Measurements from ENCODE around the gene ACER3.

ACER3 gene

GRCh38 chr11:76830639-76831327, 29.9 kb upstream of the ACER3 start:
- Mint-ChIP-seq H3K27ac (no peak overlapping the region), H3K4me3 (no peak overlapping the region), H3K9me3 (peaks cover 6% of the 10 kb centered on the region), H3K27me3 (peaks cover 31% of the 10 kb centered on the region), H3K4me1 (peaks cover 7% of the 10 kb centered on the region), H3K36me3 (peaks cover under 1% of the 10 kb centered on the region)
- CTCF ChIA-PET = interaction anchor here (0.8 kb wide), 1 partner anchor 88 kb away, joined by 3 read pairs; no protein-coding TSS in a partner anchor
- DNase-seq = no peak

DNA sequence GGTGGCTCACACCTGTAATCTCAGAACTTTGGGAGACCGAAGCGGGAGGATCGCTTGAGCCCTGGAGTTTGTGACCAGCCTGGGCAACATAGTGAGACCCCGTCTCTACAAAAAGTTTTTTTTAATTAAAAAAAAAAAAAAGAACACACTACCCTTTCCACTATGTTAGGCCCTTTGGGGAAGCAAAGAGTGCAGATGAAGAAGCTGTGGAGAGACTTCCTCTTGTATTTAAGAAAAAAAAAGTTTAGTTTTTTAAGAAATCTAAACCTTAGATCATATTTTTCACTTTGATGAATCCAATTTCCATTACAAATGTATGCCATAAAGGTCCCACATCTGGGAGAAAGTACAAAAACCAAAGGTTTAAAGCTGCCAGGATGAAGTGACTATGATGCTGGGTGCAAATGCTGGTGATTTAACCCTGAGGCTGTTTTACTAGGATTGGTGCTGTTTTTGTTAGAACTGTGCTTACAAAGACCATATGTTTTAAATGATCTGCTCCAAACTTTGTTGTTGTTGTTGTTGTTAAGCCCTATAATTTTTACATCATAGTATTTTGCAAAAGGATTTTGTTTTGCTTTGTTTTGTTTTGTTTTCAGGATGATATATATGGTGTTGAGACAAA, 28.9 kb upstream of the ACER3 start:
- no peaks in the 10 kb centered on the region for H3K36me3 Mint-ChIP-seq
- CTCF ChIA-PET = no interaction called here
- no peak overlapping the region for H3K27ac Mint-ChIP-seq
- no peak overlapping the region for H3K4me3 Mint-ChIP-seq
- DNase-seq = no peak
- no peaks in the 10 kb centered on the region for H3K4me1 Mint-ChIP-seq
- peaks cover 31% of the 10 kb centered on the region for H3K27me3 Mint-ChIP-seq
- no peaks in the 10 kb centered on the region for H3K9me3 Mint-ChIP-seq

DNA sequence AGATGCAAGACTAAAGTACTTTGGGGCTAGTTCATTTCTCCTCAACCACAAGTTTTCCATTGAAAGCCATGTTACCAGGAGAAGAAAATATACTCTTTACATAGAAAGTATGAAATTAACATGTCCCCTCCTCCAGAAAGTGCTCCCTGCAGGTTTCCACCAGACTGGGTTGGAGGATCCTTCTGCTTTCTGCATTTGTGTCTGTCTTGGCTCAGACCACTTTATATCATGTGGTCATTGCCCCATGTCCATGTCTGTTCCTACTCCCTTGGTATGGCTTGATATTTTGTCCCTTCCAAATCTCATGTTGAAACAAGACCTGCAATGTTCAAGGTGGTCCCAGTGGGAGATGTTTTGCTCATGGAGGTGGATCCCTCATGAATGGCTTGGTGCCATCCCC, 28.4 kb upstream of the ACER3 start:
- Mint-ChIP-seq H3K27ac (no peak overlapping the region), H3K36me3 (no peaks in the 10 kb centered on the region), H3K4me3 (no peak overlapping the region), H3K4me1 (no peaks in the 10 kb centered on the region), H3K27me3 (peaks cover 31% of the 10 kb centered on the region), H3K9me3 (no peaks in the 10 kb centered on the region)
- DNase-seq = no peak
- CTCF ChIA-PET = no interaction called here

- CTCF ChIA-PET = no interaction called here
- Mint-ChIP-seq H3K27ac (no peak overlapping the region), H3K9me3 (no peaks in the 10 kb centered on the region), H3K27me3 (peaks cover 29% of the 10 kb centered on the region), H3K4me3 (no peak overlapping the region), H3K36me3 (no peaks in the 10 kb centered on the region), H3K4me1 (no peaks in the 10 kb centered on the region)
- no peak for DNase-seq
These were observed 26.6 kb upstream of the ACER3 start for GRCh38 chr11:76834151-76834550.

DNA sequence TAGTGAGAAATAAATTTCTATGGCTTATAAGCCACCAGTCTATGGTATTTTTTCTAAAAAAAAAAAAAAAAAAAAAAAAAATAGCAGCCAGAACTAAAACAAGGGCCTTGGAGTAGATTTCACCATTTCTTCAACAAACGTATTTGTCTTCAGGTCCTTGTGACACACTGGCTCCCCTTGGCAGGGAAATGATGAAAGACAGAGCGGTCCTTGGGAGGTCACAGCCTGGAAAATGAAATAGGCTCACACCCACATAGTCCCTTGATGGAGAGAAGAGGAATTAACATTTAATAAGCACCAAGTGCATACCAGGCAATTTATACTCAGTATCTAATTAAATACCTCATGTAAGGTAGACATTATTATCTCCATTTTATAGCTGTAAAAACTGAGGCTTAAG, 25.7 kb upstream of the ACER3 start:
- Mint-ChIP-seq H3K27ac (no peak overlapping the region), H3K4me3 (no peak overlapping the region), H3K36me3 (no peaks in the 10 kb centered on the region), H3K27me3 (peaks cover 20% of the 10 kb centered on the region), H3K9me3 (no peaks in the 10 kb centered on the region), H3K4me1 (no peaks in the 10 kb centered on the region)
- CTCF ChIA-PET = no interaction called here
- no peak for DNase-seq

DNA sequence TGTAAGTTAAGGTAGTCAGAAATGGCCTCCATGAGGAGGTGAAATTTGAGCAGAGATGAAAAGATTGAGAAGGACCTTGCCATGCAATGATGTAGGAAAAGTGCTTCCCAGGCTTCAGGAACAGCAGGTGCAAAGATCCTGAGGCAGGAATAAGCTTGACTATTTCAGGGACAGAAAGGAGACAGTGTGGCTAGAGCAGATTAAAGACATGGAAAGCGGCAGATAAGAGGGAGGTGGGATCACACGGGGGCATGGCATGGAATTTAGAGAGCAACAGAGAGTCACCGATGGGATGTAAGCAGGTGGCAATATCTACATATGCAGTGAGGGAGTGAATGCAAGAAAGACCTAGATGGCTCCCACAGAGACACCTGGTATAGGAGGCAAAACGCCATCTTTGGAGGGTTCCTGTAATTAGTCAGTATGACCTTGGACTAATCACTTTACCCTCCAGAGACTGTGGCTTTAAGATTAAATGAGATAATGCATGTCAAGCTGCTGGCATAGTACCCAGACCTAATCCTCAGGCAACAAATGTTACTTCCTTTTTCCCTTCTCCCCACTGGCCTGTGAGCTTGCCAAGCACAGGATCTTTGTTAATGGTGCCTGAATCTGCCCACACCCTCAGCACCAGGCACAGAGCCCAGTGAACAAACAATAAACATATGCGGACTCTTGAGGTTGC, 24.6 kb upstream of the ACER3 start:
- H3K4me3 Mint-ChIP-seq = no peak overlapping the region
- no peaks in the 10 kb centered on the region for H3K36me3 Mint-ChIP-seq
- H3K4me1 Mint-ChIP-seq = no peaks in the 10 kb centered on the region
- CTCF ChIA-PET = no interaction called here
- H3K27me3 Mint-ChIP-seq = peaks cover 15% of the 10 kb centered on the region
- no peak overlapping the region for H3K27ac Mint-ChIP-seq
- no peak for DNase-seq
- no peaks in the 10 kb centered on the region for H3K9me3 Mint-ChIP-seq

GRCh38 chr11:76836613-76837291, 24.0 kb upstream of the ACER3 start:
- no peak overlapping the region for H3K27ac Mint-ChIP-seq

DNA sequence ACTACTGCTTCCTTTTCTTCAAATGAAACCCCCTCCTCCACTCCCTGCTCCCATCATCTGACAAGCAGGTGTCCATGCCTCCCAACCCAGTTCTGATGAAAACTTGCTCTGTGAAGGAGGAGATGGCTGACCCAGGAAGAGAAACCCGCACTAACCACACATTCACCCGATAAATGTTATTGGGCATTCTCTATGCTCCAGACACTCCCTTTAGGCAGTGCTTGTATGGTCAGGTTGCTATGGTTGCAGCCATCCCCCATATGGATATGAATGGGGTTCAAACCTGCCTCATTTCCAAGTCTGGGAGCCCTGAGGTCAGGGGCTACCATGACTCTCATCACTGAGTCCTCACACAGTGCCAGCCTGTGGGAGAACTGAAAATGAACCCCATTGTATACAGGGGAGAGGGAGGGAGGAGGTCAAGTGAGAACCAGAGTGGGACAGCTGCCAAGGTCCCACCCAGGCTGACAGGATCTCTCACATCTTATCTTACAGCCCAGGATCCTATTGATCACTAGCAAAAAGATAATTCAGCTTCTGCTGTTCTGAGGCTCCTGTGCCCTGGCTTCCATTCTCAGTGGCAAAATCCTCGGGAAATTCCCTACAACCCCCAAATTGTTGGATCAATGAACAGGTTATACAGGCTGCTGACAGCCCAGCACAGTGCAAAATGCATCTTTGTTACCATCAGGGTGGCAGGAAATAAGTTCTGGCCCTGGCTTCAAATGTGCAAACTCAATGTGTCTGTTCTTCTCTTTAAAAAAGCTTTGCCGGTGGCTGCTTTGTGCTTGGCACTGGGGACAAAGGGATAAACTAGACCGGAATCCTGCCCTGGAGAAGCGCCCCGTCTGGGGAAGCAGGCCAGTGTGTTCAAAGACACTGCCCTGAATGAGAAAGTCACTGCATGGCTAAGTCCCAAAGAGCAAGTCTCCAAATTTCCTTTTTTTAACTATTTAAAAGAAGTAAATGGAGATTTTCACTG, 22.7 kb upstream of the ACER3 start:
- no peaks in the 10 kb centered on the region for H3K4me1 Mint-ChIP-seq
- H3K27me3 Mint-ChIP-seq = peaks cover 21% of the 10 kb centered on the region
- H3K36me3 Mint-ChIP-seq = no peaks in the 10 kb centered on the region
- no peak overlapping the region for H3K4me3 Mint-ChIP-seq
- no peaks in the 10 kb centered on the region for H3K9me3 Mint-ChIP-seq
- no peak overlapping the region for H3K27ac Mint-ChIP-seq
- DNase-seq = no peak
- CTCF ChIA-PET = interaction anchor here (1.2 kb wide), 1 partner anchor 81 kb away, joined by 3 read pairs; no protein-coding TSS in a partner anchor

More at GRCh38 chr11:76836613-76837291, 24.0 kb upstream of the ACER3 start:
- no peak for DNase-seq
- Mint-ChIP-seq H3K27me3 (peaks cover 19% of the 10 kb centered on the region), H3K4me3 (no peak overlapping the region), H3K36me3 (no peaks in the 10 kb centered on the region), H3K4me1 (no peaks in the 10 kb centered on the region), H3K9me3 (no peaks in the 10 kb centered on the region)
- CTCF ChIA-PET = no interaction called here

DNA sequence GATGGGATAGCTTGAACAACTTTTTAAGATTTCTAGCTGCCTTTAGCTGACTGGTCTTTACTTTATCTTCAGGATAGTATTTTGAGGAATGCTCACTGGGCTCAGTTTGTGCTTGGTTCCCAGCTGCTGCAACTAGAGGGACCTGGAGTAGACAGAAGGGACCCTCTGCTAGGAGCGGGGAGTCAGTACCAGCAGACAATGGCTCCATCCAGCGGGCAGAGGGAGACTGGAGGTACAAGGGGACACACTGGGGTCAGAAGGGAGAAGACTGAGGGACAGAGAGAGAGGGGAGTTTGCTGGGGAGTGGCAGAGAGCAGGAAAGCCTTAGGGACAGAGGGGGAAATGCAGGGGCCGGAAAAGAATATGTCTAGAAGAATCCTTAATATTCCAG, 22.0 kb upstream of the ACER3 start:
- no peaks in the 10 kb centered on the region for H3K4me1 Mint-ChIP-seq
- H3K27me3 Mint-ChIP-seq = peaks cover 15% of the 10 kb centered on the region
- H3K9me3 Mint-ChIP-seq = no peaks in the 10 kb centered on the region
- H3K4me3 Mint-ChIP-seq = no peak overlapping the region
- DNase-seq = no peak
- no peaks in the 10 kb centered on the region for H3K36me3 Mint-ChIP-seq
- no peak overlapping the region for H3K27ac Mint-ChIP-seq
- CTCF ChIA-PET = interaction anchor here (1.2 kb wide), 1 partner anchor 80 kb away, joined by 3 read pairs; no protein-coding TSS in a partner anchor

- Mint-ChIP-seq H3K27me3 (peaks cover 15% of the 10 kb centered on the region), H3K36me3 (no peaks in the 10 kb centered on the region), H3K4me1 (no peaks in the 10 kb centered on the region), H3K9me3 (no peaks in the 10 kb centered on the region), H3K27ac (no peak overlapping the region), H3K4me3 (no peak overlapping the region)
- CTCF ChIA-PET = no interaction called here
- no peak for DNase-seq
These were observed 21.4 kb upstream of the ACER3 start for GRCh38 chr11:76839311-76839710.

DNA sequence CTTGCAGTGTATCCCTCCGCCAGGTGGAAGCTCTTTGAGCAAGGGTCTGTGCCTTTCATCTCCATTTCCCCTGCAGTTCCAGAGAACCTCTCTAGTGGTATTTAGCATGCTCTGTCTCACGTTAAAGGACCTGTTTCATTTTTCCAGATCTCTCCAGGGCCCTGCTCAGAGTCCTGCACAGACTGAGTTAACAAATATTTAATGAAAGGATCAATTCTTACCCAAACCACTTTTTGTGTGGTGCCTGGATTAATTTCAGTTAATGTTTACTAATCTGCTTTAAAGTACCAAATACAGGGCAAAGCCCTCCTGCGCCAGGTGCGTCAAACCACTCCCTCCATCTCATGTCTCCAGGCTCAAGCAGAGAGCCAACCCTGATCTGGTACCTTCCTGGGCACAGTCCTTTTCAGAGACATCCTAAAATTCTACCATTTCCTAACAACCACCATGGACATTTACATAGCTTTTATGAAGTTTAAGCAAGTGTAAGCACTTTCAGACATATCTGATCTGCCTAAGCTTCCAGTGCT, 18.7 kb upstream of the ACER3 start:
- Mint-ChIP-seq H3K9me3 (no peaks in the 10 kb centered on the region), H3K27me3 (peaks cover 19% of the 10 kb centered on the region), H3K4me3 (no peak overlapping the region), H3K27ac (no peak overlapping the region), H3K36me3 (no peaks in the 10 kb centered on the region), H3K4me1 (no peaks in the 10 kb centered on the region)
- CTCF ChIA-PET = no interaction called here
- DNase-seq = no peak

- Mint-ChIP-seq H3K27ac (no peak overlapping the region), H3K4me3 (no peak overlapping the region), H3K9me3 (no peaks in the 10 kb centered on the region), H3K4me1 (no peaks in the 10 kb centered on the region), H3K36me3 (no peaks in the 10 kb centered on the region), H3K27me3 (peaks cover 29% of the 10 kb centered on the region)
- CTCF ChIA-PET = interaction anchor here (0.8 kb wide), 1 partner anchor 76 kb away, joined by 3 read pairs; no protein-coding TSS in a partner anchor
- DNase-seq = no peak
These were observed 16.8 kb upstream of the ACER3 start for GRCh38 chr11:76843907-76844306.

GRCh38 chr11:76844511-76844910, 16.2 kb upstream of the ACER3 start:
- Mint-ChIP-seq H3K9me3 (no peaks in the 10 kb centered on the region), H3K4me3 (no peak overlapping the region)
- CTCF ChIA-PET = no interaction called here

More at GRCh38 chr11:76844511-76844910, 16.2 kb upstream of the ACER3 start:
- no peaks in the 10 kb centered on the region for H3K4me1 Mint-ChIP-seq
- DNase-seq = no peak
- peaks cover 35% of the 10 kb centered on the region for H3K27me3 Mint-ChIP-seq
- no peaks in the 10 kb centered on the region for H3K36me3 Mint-ChIP-seq
- no peak overlapping the region for H3K27ac Mint-ChIP-seq
